NK-92 (cell line): ENCODE measurements around the gene SPINK8.
"Not testable (repeated sequence)": the region's sequence is repeated elsewhere in the genome, so short reads cannot be mapped to it uniquely, and the experiment has no call there.

Experiments used
- DNase-seq: peaks from one replicate; lab custom pipeline; 2025; ENCODE audit not compliant: unreplicated experiment; lab: John Stamatoyannopoulos, UW

SPINK8 gene

DNA sequence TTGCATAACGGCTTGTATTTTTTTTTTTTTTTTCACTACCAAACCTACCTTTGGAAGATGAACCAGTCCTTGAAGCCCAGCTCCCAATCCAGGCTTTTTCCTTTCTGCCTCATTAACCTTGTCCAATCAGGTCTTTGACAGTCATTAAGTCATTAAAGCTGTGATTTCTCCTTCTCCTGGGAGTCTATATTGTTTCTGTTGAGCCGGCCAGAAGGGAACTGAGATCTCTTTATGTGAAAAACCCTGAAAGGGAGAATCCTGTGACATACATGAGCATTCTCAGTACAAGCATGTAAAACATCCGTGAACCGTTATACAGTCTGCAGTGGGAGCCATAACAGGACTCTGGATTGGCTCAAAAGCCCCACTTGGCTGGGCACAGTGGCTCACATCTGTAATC lies 52.6 kb downstream of the SPINK8 start:
- DNase-seq = no peak

- no peak for DNase-seq
Measured at GRCh38 chr3:48278884-48279559, 54.4 kb downstream of the SPINK8 start.

GRCh38 chr3:48276911-48277641 lies 56.4 kb downstream of the SPINK8 start:
- no peak for DNase-seq

DNA sequence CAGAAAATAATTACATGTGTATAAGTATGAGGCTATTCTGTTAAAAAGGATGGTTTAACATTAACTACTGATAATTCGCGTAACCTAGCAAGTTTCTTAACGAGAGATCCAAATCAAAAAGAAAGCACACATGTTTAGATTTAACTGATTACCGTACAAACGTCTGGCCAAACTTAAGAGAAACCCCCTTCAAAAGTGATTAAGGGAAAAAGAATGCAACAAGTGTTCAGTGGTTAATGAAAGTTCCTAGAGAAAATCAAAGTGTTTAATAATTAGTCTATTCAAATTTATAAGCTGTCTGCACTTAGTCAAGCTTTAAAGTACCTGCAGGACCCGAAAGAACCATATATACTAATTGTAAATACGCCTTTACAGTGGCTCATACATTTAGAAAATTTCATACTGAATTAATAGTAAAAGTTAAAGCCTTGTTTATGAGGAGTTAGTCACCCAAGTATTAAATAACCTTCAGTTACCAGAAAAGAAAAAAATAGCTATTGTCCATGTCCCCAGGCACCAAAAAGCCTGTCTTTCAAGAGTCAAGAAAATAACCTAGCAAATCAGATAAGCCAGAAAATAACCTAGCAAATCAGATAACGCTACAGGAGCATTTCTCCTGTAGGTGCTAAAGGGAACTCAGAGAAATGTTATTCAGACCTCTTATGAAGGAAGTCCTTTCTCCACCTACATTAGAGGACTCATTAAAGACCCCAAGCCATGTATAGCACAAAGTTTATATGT lies 58.0 kb downstream of the SPINK8 start:
- no peak for DNase-seq

GRCh38 chr3:48274452-48274851 lies 59.0 kb downstream of the SPINK8 start:
- DNase-seq = no peak

- no peak for DNase-seq
Measured at GRCh38 chr3:48273594-48274211, 59.8 kb downstream of the SPINK8 start.

DNA sequence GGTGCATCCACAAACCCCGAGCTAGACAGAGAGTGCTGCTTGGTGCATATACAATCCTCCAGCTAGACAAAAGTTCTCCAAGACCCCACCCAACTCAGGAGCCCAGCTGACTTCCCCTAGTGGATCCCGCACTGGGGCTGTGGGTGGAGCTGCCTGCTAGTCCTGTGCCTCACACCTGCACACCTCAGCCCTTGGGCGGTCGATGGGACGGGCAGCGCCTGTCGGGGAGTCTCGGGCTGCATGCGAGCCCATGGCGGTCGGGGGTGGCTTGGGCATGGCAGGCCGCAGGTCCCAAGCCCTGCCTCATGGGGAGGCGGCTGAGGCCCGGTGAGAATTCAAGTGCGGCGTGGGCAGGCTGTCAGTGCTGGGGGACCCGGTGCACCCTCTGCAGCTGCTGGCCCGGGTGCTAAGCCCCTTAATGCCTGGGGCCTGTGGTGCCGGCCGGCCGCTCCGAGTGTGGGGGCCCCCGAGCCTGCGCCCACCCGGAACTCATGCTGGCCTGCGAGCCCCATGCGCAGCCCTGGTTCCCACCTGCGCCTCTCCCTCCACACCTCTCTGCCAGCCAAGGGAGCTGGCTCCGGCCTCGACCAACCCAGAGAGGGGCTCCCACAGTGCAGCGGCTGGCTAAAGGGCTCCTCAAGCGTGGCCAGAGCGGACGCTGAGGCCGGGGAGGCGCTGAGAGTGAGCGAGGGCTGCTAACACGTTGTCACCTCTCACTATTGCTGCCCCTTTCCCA lies 61.5 kb downstream of the SPINK8 start:
- DNase-seq = no peak

GRCh38 chr3:48271223-48271622 lies 62.2 kb downstream of the SPINK8 start:
- not testable (repeated sequence) for DNase-seq

GRCh38 chr3:48270306-48270705 lies 63.2 kb downstream of the SPINK8 start:
- no peak for DNase-seq

- no peak for DNase-seq
Measured at GRCh38 chr3:48269592-48269991, 63.9 kb downstream of the SPINK8 start.

- DNase-seq = no peak
Measured at GRCh38 chr3:48268936-48269561, 64.4 kb downstream of the SPINK8 start.

DNA sequence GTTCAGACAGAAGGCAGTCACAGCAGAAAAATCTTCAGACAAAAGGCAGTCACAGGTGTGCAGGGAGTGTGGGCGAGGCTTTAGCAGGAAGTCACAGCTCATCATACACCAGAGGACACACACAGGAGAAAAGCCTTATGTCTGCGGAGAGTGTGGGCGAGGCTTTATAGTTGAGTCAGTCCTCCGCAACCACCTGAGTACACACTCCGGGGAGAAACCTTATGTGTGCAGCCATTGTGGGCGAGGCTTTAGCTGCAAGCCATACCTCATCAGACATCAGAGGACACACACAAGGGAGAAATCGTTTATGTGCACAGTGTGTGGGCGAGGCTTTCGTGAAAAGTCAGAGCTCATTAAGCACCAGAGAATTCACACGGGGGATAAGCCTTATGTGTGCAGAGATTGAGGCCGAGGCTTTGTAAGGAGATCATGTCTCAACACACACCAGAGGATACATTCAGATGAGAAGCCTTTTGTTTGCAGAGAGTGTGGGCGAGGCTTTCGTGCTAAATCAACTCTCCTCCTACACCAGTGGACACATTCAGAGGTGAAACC lies 65.0 kb downstream of the SPINK8 start:
- DNase-seq = no peak

GRCh38 chr3:48267782-48268181 lies 65.7 kb downstream of the SPINK8 start:
- no peak for DNase-seq

- no peak for DNase-seq
Measured at GRCh38 chr3:48258530-48258929, 74.9 kb downstream of the SPINK8 start.
